Testis (tissue), 3 donors: ENCODE results near the gene PALM2AKAP2. TPM values are rescaled to one million over a fixed set of nuclear protein-coding genes. Genes with fewer than 3 reads are reported as not detected.

Source experiments
- DNase-seq: peaks from one replicate; pipeline ENCODE4 v3.0.0-alpha.2; 2019
- H3K27ac ChIP-seq, 2 donors: fragments of 200-600 bp; sonication (generic); one replicate each; pipeline ENCODE4 v1.5.1; 2019
- H3K27me3 ChIP-seq: fragments of 200-600 bp; sonication (generic); one replicate; pipeline ENCODE4 v1.5.1; 2019
- H3K36me3 ChIP-seq: fragments of 200-600 bp; sonication (generic); one replicate; pipeline ENCODE4 v1.5.1; 2017; ENCODE audit warnings: low read depth; ENCODE audit errors: missing control alignments
- H3K4me1 ChIP-seq: fragments of 200-600 bp; sonication (generic); one replicate; pipeline ENCODE4 v1.5.1; 2019
- H3K4me3 ChIP-seq, 2 donors: fragments of 200-600 bp; sonication (generic); one replicate each; pipeline ENCODE4 v1.5.1; 2017 to 2019
- H3K9me3 ChIP-seq: fragments of 200-600 bp; sonication (generic); one replicate; pipeline ENCODE4 v1.5.1; 2017
- CTCF ChIP-seq, 3 experiments: fragments of 450-650 bp in 2 of 3; fragments of 200-600 bp in 1 of 3; sonication (generic) in 1 of 3; IDR thresholded peaks; one replicate each; pipeline ENCODE4 v1.5.1; 2016 to 2019; ENCODE audit warnings: antibody characterized with exemption in 3 of 3, mild to moderate bottlenecking in 2 of 3, moderate library complexity in 1 of 3
- POLR2A ChIP-seq: fragments of 450-650 bp; IDR thresholded peaks from one replicate; pipeline ENCODE4 v1.6.1; 2017; ENCODE audit warnings: antibody characterized with exemption, mild to moderate bottlenecking, moderate library complexity
- WGBS, 2 donors: methylation state at CpG; one replicate each; pipeline ENCODE4 v1.1.5; 2018; 5-methylcytosine and 5-hydroxymethylcytosine counted together
- intact Hi-C: fragments of 100-400 bp; cut with DNase I; formaldehyde crosslinking; loops from one replicate; pipeline ENCODE4 v1.15.1; 2023; ENCODE audit warnings: low total_unique reads
- polyA plus RNA-seq: library from polyadenylated mRNA; stranded (reverse); fragments of 350-450 nt; fragmentation: Illumina TruSeq; extraction: RNeasy Lipid Tissue Mini Kit (QIAGEN cat#74804); gene quantifications from one replicate; pipeline ENCODE4 v1.2.3, GENCODE V29; 2014; ENCODE audit warnings: low read depth, low replicate concordance; ENCODE audit not compliant: insufficient read depth
- total RNA-seq, 2 donors: library from RNA; depleted of rRNA; stranded (reverse); fragments of >200 nt; gene quantifications; one replicate each; pipeline ENCODE4 v1.2.3, GENCODE V29; 2016

Gene PALM2AKAP2
- total and polyA plus RNA-seq, 3 donors from 2014 or later, result 0.25 to 2.3 (median 0.87) TPM

GRCh38 chr9:109793921-109794320 is 13.9 kb downstream of the PALM2AKAP2 start:
- intact Hi-C loops, result no loop called here
- no peak overlapping the region for H3K27ac ChIP-seq
- WGBS, 2 donors, result 95 to 97% methylated on average over 4 of the region's 4 CpGs

GRCh38 chr9:109794361-109795012 is 14.5 kb downstream of the PALM2AKAP2 start:
- Histone ChIP-seq H3K4me3 (no peak overlapping the region), H3K27ac (no peak overlapping the region), H3K36me3 (no peaks in the 10 kb centered on the region), H3K27me3 (no peaks in the 10 kb centered on the region), H3K9me3 (no peaks in the 10 kb centered on the region), H3K4me1 (no peaks in the 10 kb centered on the region)
- WGBS, 2 donors, result 83 to 95% methylated on average over 4 of the region's 4 CpGs
- no peak for DNase-seq
- TF ChIP-seq POLR2A (no peak), CTCF (IDR thresholded peaks at IDR 0.05) (no peak)
- intact Hi-C loops, result no loop called here

More at GRCh38 chr9:109793921-109794320, 13.9 kb downstream of the PALM2AKAP2 start:
- Histone ChIP-seq H3K4me3 (no peak overlapping the region), H3K4me1 (no peaks in the 10 kb centered on the region), H3K27me3 (no peaks in the 10 kb centered on the region), H3K36me3 (no peaks in the 10 kb centered on the region), H3K9me3 (no peaks in the 10 kb centered on the region)
- DNase-seq, result no peak
- TF ChIP-seq CTCF (IDR thresholded peaks at IDR 0.05) (no peak), POLR2A (no peak)

GRCh38 chr9:109795613-109796012 is 15.6 kb downstream of the PALM2AKAP2 start:
- Histone ChIP-seq H3K9me3 (no peaks in the 10 kb centered on the region), H3K27ac (no peak overlapping the region), H3K27me3 (no peaks in the 10 kb centered on the region), H3K4me1 (no peaks in the 10 kb centered on the region), H3K36me3 (no peaks in the 10 kb centered on the region), H3K4me3 (no peak overlapping the region)
- no peak for DNase-seq
- no peak for TF ChIP-seq POLR2A
- TF ChIP-seq CTCF (IDR thresholded peaks at IDR 0.05), result no peak
- intact Hi-C loops, result no loop called here
- WGBS, 2 donors, result 73 to 89% methylated on average over 3 of the region's 3 CpGs

- Histone ChIP-seq H3K27ac (no peak overlapping the region), H3K9me3 (no peaks in the 10 kb centered on the region), H3K4me1 (no peaks in the 10 kb centered on the region), H3K36me3 (no peaks in the 10 kb centered on the region), H3K4me3 (no peak overlapping the region), H3K27me3 (no peaks in the 10 kb centered on the region)
- 85 to 93% methylated on average over 1 of the region's 1 CpG for WGBS, 2 donors
- TF ChIP-seq CTCF (IDR thresholded peaks at IDR 0.05) (no peak), POLR2A (no peak)
- intact Hi-C loops, result no loop called here
- no peak for DNase-seq
These were observed 16.1 kb downstream of the PALM2AKAP2 start for GRCh38 chr9:109796078-109796477.

- intact Hi-C loops, result no loop called here
- H3K9me3 ChIP-seq, result no peaks in the 10 kb centered on the region
- H3K27ac ChIP-seq, result no peak overlapping the region
- H3K27me3 ChIP-seq, result no peaks in the 10 kb centered on the region
- no peak for DNase-seq
- H3K36me3 ChIP-seq, result no peaks in the 10 kb centered on the region
- H3K4me3 ChIP-seq, result no peak overlapping the region
- TF ChIP-seq POLR2A (no peak), CTCF (IDR thresholded peaks at IDR 0.05) (no peak)
- H3K4me1 ChIP-seq, result no peaks in the 10 kb centered on the region
- 93 to 96% methylated on average over 3 of the region's 3 CpGs for WGBS, 2 donors
These were observed 17.0 kb downstream of the PALM2AKAP2 start for GRCh38 chr9:109797006-109797405.
